ENCODE measurements around the gene EEF1G.
"Not testable (repeated sequence)": the region's sequence is repeated elsewhere in the genome, so short reads cannot be mapped to it uniquely, and the experiment has no call there.

The EEF1G gene

GRCh38 chr11:62603072-62603408 is 29.3 kb upstream of the EEF1G start:
- no peak for DNase-seq

DNA sequence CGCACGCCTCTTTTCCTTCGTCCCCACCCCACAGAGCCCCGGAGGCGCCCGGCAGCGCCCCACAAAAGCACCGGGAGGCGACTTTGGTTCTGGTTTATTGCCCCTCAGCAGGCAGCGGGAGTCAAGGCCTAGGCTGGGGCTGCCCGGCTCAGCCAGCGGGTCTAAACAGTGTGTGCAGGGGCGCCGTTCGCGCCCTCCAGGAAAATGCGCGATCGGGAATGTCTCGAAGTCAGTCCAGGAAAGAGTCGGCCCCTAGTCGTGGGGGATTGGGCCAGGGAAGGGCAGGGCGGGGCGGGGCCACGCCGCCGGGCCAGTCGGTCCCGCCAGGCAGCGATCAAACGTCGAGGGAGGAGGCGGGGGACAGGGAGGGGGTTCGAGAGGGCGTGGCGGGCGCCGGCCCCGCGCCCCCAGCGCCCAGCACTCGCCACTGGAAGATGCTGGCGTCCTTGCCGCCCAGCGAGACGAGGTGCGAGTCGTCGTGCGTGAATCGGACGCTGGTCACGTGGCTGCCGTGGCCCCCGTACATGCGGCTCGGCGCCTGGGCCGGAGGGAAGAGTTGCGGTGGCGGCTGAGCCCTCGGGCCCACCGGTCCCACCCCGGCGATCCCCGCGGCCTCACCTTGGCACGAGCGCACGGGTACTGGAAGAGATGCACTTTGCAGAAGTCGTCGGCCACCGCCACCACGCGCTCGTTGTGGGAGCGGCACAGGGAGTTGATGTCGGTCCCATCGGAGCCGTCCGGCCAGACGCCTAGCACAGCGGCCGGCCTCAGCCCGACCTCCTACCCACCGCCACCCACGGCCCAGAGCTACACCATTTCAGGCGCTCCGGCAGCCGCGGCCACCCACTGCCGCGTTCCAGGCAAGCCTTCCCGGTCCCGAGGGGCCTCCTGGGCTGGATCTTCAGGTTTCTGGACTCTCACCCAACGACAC is 28.7 kb upstream of the EEF1G start:
- DNase-seq, result peak; percentile 85

- peak; percentile 98 for DNase-seq
These were observed 27.9 kb upstream of the EEF1G start, which contains the start of gene MTA2 for GRCh38 chr11:62601372-62602140. Gene MTA2, minus strand, starts transcription at chr11:62601865. Its CDS starts 415 bp downstream, at chr11:62601450.

DNA sequence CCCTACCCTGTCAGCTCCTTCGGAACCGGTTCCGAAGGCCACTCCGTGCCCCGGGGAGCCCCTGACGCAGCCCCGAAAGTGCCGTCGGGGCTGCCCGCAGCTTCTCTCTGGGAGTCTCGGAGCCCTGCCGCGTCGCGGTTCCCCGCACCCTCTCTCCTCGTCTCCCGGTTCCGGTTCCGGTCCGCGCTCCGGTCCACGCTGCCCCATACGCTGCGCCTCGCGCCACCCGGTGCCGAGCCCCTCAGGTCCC is 27.4 kb upstream of the EEF1G start:
- no peak for DNase-seq

DNA sequence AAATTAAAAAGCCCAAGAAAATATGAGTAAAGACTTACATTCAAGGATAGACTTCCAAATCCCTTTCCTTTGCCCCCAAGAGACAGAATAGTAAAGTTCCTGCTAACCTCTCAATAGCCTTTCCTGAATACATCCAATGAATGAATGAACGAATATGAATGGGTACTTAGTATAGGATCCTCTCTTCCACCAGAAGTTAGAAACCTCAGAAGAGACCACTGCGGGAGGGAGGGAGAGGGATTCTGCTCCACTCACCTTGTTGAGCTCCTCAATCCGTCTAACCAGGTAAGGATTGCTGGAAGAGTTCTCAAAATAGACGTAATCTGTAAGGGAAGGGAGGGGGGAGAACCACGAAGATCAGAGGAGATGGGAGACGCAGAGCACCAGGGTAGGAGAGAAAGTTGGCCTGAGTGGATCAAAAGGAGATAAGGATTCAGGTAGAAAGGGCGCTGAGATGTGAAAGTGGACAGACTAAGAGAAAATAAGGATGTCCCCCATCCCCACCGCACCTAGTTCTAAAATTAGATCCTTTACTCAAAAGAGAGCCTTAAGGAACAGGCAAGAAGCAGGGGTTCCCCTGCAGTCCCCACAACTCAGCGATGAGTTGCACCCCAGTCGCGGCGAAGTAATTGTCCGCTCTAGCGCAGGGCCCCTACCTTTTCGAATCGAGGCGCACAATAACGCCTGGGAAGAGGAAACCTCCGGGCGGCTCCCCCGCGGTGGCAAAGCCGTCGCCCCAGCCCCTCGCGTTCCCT is 26.9 kb upstream of the EEF1G start:
- no peak for DNase-seq

DNA sequence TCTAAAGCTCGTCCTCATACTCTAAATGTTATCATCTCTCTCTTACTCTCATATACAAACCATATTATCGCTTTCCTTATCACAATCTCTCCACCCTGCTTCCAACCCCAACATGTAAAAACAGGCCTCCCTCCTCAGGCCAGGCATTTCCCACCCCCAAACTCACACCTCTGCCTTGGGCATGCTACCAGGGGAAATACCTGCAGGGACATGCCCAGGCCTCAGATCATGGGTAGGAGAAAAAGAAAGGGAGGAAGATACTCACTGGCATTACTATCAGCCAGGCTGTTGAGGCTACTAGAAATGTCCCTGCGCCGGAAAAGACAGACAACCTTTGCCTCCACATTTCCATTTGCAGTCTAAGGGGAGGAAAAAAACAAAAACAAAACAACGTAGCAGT is 26.2 kb upstream of the EEF1G start:
- no peak for DNase-seq

DNA sequence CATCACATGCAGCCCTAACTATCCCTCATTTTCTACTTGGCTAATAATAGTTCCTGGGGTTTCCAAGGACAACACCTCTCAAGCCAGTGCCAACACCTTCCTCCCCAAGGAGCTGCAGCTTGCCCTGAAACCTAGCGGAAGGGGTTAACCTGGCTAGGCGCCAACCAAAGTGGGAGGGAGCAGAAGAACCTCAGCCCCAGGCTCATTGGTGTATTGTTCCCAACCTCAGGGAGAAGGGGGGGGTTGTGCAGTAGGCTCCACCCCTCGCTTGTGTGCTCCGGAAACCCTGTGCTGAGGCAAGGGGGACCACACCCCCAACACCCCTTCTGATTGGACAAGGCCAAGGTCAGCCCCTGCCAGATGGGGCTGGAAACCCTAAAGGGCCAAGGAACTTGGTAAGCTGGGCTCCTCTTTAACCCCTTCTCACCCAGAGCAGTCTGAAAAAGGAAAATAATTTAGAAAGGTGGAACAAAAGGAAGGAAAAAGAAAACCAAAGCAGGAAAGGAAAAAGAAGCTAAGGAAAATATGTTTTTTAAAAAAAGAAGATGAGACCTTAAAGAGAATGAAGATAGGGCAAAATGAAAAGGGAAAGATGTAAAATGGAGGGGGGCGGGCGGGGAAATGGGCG is 25.5 kb upstream of the EEF1G start:
- DNase-seq, result peak; percentile 89

GRCh38 chr11:62595124-62595523 is 21.4 kb upstream of the EEF1G start:
- no peak for DNase-seq

- DNase-seq, result peak; percentile 55
These were observed 19.8 kb upstream of the EEF1G start for GRCh38 chr11:62593434-62594044.

DNA sequence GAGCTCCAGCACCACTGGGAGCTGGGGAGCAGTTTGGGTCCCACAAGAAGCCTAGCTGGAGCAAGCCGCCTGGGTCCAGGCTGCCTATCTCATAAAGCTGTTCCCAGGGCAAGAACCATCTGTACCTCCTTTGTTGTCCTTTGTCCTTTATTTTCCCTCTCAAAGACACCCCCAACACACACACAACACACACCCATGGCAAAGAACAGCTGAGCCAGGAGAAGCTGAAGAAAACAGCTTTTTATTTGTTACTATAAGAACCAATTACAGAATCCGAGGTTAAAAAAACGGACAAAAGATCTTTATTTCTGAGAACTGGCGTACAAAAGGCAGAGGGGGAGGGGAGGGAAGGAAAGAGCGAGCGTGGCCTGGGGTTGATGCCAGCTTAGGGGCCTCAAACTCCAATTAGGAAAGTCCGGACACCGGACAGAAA is 19.3 kb upstream of the EEF1G start:
- DNase-seq, result peak; percentile 63

DNA sequence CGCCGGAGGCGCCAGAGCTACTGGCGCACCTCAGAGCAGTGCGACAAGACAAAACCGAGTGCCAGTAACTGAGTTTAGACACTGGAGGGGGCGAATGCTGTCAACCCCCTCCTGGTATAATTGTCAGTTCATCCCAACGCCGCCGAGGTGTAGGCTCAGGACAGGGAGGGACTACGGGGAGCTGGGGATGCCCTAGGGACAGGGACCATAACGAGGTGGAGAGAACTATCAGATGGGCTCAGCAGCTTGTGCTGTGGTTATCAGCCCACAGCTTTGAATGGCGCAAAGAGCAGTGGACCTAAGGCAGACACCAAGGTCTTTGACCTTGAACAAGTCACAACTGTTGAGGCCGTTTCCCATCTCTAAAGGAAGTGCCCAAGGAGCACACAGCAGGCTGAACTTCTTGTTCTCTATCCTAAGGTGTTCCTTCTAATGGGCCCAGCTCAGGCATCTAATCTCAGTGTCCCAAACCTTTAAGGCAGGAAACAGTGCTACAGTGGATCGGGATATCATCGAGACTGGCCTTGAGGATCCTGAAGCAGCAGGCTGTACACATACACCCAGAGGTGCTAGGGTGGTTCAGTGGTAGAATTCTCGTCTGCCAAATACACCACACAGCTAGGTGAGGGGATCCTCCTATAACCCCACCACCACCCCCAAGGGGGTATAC is 18.6 kb upstream of the EEF1G start:
- peak; percentile 35 for DNase-seq

DNA sequence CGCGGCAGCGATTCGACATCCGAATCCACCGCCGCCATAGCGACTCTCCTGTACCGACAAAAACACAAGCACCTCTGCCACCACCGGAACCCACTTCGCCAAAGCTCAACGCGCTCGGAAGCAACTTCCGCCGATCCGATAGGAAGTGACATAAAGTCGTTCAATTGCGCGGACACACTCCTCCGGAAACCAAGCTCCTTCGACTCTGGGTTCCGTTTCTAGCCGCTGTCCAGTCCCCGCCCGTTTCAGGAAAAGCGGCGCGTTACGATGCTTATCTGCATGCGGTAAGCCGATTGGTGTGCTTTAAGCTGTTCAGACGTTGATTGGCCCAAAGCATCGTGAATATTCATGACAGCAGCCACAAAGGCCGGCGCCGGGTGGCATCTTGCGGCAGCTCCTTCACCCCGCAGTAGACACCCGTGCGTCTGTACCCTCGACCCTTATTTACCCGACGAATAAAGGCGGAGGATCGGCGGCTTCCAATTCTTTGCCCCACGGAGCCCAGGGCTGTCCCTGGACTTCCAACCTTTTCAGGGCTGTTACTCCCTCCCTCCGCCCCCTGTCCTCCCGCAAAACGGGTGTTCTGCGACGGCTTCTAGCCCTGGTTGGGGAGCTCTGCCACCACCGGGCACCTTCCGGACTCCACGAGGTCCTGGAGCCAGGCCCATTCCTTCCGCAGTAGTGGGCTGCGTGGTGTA is 17.9 kb upstream of the EEF1G start, which contains the start of gene TUT1:
TSS of gene TUT1 (minus strand) at position 76 of the 698 bp plus-strand sequence. CDS start at position 38, 38 bp downstream.
- DNase-seq, result peak; percentile 99

GRCh38 chr11:62588966-62589637 is 15.4 kb upstream of the EEF1G start:
- no peak for DNase-seq

- not testable (repeated sequence) for DNase-seq
These were observed 11.7 kb upstream of the EEF1G start for GRCh38 chr11:62585356-62585755.

DNA sequence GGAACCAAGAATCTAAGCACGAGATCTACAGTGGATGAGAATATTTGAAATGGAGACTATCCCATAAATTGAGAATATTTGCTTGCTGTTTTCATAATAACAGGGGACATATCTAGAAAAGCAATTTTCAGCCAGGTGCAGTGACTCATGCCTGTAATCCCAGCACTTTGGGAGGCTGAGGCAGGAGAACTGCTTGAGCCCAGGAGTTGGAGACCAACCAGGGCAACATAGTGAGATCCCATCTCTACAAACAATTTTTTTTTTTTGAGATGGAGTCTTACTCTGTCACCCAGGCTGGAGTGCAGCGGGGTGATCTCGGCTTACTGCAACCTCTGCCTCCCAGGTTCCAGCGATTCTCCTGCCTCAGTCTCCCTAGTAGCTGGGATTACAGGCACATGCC is 8.0 kb upstream of the EEF1G start:
- DNase-seq, result not testable (repeated sequence)

GRCh38 chr11:62580959-62581715 is 7.4 kb upstream of the EEF1G start:
- no peak for DNase-seq

DNA sequence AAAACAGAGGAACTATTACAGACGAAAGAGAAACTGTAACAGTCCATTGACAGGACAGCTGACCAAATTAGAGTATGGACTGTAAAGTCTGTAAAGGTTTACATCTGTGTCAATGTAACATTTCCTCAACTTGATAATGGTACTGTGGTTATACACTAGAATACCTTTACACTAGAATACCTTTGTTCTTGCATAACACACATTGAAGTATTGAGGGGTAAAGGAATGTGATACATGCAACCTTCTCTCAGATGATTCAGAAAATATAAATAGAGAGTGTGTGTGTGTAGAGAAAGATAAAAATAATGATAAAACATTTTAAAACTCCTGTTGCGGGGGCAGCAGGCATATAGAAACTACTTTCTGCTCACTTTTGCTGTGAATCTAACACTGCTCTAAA is 5.6 kb upstream of the EEF1G start:
- DNase-seq, result no peak

DNA sequence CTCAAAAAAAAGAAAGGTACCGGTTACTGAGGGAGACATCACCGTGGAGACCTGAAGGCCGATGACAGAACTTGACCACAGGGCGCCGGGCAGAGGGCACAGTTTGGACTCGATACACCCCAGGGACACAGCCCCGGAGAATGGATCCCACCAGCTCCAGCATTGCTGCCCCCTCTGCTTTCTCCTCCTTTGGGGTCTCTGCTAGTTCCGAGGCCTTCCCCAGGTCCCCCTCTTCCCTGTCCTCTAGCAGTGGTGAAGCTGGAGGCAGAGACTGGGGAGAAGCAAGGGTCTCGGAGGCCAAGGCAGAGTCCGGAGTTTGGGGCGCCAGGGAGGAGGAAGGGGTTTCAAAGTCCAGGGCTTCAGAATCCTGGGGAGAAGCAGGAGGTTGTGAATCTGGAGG is 4.8 kb upstream of the EEF1G start:
- DNase-seq, result no peak

- no peak for DNase-seq
These were observed 3.5 kb upstream of the EEF1G start for GRCh38 chr11:62577046-62577714.
